HG03045 (cell line): ENCODE results near the gene CTTNBP2NL.
"Not testable (repeated sequence)": the region's sequence is repeated elsewhere in the genome, so short reads cannot be mapped to it uniquely, and the experiment has no call there.

Experiments used
- ATAC-seq: cut with Tn5 transposase; IDR thresholded peaks from one replicate; pipeline ENCODE4 v1.9.1; 2021; ENCODE audit warnings: mild to moderate bottlenecking, moderate library complexity; ENCODE audit not compliant: unreplicated experiment

CTTNBP2NL gene

DNA sequence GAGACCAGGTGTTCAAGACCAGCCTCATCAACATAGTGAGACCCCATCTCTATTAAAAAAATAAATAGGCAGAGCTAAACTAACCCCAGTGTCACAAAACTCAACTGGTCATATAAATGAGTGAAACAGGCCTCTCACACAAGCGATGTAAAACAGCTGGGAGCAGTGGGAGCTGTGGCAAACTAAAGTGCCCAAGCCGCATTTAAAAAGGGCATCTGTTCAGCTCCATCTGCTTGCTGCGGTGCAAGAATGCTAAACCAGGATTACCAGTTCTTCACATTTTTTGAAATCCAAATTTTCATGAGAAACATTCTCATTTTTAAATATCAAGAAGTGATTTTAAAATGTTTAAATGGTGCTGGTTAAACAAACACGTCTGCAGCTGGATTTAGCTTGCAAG, 62.7 kb downstream of the CTTNBP2NL start:
- no peak for ATAC-seq

DNA sequence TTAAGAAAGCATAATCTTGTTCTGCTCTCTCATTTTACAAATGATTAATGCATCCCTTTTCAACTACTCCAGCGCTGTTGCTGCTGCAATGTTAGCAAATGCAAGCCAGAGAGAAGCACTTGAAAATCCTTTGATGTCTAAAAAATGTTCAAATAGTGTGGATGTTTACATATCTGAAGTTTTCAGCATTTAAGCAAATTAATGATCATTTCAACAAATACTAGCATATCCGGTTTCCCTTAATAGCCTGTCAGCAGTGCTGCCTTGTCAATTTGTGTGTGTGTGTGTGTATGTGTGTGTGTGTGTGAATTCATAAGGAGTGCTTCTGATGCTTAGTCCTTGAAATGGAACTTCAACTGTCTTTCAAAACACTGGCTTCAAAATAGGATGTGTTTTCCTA, 64.6 kb downstream of the CTTNBP2NL start:
- no peak for ATAC-seq

DNA sequence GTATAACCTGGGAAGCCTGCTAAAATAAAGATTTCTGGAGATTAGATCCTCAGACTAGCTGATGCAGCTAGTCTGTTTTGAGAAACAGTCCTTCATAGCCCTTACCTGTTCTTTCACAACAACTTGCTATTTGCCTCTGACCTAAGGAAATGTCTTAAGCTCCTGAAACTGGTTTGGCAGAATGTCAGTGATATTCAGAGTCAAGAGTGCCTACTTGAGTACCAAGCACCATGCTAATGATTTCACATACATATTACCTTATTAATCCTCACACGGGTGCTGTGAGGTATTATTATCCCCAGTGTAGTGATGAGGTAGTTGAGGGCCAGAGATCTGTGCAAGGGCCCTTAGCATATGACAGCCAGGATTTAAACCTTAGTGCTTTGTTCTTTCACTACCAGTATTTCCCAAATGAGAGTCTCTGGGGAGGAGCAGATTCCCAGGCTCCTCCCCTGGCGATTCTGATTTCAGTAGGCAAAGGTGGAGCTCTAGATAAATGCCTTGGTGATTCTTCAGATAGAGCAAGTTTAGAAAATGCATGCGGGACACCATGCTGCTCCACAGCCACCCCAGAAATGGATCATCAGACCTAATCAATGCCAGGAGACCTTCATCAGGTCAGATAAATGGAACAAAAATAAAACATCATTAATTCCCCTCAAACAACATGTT, 65.3 kb downstream of the CTTNBP2NL start:
- ATAC-seq, result no peak

DNA sequence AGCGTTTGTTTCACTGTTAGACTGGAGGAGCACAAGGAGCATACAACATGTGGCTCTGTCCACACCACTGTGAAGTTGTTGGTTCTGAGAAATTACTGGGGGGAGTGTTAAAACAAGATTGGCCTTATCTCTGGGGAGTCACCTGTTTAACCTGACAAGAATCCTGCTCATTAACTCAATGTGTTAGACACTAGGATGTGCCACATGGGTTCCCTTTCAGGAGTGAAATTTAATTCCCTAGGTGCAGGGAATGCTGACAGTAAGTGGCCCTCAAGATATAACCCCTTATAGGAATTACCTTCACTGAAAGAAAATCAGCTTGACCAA, 66.9 kb downstream of the CTTNBP2NL start:
- no peak for ATAC-seq

DNA sequence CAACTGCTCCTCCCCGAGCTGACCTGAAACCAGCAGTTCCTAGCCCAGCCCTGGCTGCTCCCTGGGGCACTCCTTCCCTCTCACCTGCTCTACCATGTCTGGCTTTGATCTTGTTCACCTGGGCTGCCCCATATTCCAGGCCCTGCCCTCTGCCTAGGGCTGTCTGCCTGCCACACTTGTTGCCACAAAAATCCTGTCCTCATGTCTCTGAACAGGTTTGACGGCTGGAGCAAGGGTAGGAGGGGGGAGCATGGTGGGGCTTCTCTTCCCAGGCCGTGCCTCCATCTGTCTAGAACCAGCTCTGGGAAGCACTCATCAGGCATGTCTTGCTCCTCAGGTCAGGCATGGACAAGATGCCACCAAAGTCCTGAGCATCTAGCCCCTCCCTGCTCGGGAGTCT, 68.5 kb downstream of the CTTNBP2NL start:
- no peak for ATAC-seq

DNA sequence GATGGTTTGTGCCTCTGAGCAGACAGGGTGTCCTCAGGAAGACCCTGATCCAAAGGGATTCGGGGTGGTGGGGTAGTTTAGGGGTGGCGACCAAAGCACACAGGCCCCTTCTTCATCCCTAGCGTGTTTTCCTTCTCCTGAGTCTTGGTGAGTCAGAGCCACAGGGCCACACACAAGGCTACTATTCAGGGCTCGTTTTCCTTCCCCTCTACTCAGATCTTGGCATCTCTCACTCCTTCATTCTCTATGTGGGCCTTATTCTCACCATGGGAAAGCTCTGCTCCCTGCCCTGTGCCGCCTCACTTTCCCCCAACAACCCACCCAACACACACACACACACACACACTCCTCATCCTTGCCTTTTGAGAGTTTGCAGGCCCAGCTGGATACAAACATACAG, 69.1 kb downstream of the CTTNBP2NL start:
- ATAC-seq, result no peak

DNA sequence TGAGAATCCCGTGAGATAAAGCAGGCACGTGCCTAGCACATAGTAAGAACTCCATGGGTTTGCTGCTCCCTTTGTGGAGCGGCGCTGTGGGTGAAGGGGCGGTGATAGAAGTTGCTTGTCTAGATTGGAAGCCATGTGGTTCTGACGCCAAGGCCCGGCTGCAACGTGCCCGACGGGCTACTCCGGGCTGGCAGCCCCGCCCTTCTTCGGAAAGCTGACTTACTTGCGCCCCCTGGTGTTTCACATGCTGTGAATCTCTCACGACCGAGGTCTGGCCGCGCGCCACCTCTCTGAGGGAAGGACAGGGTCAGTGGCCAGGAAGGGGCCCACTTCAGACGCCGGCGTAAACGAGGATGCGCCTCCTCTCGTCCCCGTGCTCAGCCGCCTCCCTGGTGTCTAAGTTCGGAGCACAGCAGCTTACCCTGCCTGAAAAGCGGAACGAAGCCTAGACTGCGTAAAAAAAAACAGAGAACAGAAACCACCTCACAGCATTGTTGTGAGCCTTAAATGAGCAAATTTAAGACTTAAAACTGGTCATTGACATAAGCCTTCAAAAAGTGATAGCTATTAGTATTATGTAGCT, 70.2 kb downstream of the CTTNBP2NL start:
- peak; percentile 85 for ATAC-seq

DNA sequence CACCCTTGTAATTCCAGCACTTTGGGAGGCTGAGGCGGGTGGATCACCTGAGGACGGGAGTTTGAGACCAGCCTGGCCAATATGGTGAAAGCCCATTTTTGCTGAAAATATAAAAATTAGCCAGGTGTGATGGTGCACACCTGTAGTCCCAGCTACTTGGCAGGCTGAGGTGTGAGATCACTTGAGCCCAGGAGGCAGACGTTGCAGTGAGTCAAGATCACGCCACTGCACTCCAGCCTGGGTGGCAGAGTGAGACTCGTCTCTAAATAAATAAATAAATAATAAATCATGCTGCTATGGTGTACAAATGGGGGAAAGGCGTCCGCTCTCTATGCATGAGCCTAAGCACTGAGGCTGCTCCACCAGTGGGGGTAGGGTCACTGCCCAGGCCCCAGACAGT, 74.3 kb downstream of the CTTNBP2NL start:
- ATAC-seq, result not testable (repeated sequence)

DNA sequence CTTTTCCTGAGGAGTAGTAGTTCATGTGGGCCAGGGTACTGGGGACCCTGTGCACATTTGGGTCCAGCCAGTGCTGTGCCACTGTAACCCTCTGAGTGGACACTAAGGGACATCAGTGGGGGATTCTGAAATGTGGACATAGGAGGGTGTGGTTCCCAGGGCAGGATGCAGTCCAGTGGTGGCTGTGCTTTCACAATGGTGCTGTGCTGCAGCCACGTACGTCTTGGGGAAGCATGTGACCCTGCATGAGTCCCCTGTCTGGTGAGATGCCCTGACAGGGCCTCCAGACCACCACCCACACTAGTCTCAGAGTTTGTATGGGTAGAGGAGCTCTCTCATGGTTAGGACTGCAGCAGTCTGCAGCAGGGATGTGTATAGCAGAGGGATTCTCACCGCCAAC, 75.0 kb downstream of the CTTNBP2NL start:
- no peak for ATAC-seq

DNA sequence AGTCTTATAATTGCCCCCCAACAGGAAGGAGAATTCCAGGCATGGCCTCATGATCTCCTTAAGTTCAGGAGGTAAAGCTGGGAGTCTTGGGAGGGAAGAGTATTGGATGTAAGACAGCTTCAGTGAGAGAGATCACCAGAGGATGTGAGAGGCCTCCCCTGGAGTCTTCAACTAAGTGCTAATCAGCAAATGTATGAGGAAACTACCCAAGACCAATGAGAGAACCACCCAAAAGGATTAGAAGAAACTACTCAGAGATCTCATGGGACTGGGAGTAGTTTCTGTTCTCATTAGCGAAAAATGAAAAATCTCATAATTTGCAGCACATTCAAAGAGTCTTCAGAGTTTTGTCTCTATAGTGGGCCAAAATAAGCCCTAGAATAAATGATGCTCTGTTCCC, 76.1 kb downstream of the CTTNBP2NL start:
- no peak for ATAC-seq

DNA sequence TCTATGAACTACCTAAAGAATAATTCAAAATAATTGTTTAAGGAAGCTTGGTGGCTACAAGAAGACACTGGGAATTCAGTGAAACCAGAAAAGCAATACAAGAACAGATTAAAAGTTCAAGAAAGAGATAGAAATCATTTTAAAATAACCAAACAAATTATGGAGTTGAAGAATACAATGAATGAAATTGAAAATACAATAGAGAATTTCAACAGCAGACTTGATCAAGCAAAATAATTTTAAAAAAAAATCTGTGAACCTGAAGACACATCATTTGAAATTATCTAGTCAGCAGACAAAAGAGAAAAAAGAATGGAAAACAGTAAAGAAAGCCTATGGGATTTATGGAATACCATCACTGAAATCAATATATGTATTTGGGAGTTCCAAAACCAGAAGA, 81.5 kb downstream of the CTTNBP2NL start:
- no peak for ATAC-seq

DNA sequence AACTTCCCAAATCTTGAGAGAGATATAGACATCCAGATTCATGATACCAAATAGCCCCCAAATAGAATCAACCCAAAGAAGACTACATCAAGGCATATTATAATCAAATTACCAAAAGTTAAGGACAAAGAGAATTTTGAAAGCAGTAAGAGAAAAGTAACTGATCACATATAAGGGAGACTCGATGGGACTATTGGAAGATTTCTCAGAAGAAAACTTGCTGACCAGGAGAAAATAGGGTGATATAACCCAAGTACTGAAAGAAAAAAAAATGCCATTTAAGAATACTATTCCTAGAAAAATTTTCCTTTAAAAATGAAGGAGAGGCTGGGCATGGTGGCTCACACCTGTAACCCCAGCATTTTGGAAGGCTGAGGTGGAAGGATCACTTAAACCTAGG, 82.3 kb downstream of the CTTNBP2NL start:
- ATAC-seq, result no peak

DNA sequence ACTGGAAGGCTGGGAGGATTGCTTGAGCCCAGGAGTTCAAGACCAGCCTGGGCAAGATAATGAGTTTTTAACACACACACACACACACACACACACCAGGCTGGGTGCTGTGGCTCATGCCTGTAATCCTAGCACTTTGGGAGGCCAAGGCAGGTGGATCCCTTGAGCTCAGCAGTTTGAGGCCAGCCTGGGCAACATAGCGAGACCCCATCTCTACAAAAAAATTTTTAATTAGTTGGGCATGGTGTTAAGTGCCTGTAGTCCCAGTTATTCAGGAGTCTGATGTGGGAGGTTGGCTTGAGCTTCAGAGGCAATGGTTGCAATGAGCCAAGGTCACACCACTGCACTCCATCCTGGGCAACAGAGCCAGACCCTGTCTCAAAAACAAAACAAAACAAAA, 90.0 kb downstream of the CTTNBP2NL start:
- ATAC-seq, result not testable (repeated sequence)

DNA sequence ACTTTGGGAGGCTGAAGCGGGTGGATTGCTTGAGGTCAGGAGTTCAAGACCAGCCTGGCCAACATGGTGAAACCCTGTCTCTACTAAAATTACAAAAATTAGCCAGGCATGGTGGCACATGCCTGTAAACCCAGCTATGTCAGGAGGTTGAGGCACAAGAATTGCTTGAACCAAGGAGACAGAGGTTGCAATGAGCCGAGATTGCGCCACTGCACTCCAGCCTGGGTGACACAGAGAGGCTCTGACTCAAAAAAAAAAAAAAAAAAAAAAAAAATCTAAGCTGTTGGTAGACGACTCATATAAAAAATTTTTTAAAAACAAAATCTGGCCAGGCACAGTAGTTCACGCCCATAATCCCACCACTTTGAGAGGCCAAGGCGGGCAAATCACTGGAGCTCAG, 91.7 kb downstream of the CTTNBP2NL start:
- not testable (repeated sequence) for ATAC-seq

DNA sequence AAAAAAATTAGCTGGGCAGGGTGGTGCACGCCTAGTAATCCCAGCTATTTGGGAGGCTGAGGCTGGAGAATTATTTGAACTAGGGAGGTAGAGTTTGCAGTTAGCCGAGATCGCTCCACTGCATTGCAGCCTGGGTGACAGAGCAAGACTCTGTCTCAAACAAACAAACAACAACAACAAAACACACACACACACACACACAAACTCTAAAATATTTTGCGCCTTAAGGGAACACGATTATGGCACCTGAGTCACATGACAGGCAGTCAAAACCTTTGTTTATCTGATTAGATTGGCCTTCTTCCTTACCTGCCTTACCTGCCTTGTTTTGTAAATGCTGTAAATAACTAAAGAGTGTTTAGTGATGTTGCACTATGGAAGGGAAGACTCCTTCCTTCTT, 92.1 kb downstream of the CTTNBP2NL start:
- ATAC-seq, result no peak

DNA sequence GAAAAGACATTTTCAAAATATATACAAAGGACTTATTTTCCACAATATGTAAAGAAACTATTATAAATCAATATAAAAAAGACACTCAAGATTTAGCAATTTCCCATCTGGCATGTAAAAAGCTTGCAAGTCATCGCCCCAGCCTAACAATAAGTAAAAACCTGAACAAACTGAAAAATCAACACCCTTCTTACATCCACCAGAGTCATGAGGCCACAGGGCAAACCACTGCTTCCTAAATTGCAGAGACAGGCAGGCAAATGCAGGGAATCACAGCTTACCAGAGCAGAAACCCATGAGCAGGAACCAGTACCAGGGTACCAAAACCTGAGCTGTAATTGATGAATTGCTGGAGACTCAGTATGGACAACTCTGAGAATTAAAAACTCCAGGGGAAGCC, 96.1 kb downstream of the CTTNBP2NL start:
- no peak for ATAC-seq

DNA sequence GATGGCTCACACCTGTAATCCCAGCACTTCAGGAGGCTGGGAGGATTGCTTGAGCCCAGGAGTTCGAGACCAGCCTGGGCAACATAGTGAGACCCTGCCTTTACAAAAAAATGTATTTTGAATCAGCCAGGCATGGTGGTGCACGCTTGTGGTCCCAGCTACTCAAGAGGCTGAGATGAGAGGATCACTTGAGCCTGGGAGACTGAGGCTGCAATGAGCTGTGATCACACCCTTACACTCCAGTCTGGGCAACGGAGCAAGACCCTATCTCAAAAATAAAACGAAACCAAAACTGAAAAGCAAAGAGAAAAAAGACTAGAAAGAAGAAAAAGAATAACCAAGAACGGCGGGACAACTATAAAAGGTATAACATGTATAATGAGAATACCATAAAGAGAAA, 97.3 kb downstream of the CTTNBP2NL start:
- no peak for ATAC-seq

DNA sequence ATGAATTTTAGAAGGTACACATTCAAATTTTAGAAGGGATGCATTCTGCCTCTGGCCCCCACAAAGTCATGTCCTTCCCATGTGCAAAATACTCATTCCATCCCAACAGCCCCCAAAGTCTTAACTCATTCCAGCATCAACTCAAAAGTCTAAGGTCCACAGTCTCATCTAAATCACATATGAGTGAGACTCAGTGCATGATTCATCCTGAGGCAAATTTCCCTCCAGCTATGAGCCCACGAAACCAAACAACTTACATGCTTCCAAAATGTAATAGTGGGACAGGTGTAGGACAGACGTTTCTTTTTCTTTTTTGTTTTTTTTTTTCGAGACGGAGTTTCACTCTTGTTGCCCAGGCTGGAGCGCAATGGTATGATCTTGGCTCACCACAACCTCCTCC, 100.3 kb downstream of the CTTNBP2NL start:
- ATAC-seq, result no peak

DNA sequence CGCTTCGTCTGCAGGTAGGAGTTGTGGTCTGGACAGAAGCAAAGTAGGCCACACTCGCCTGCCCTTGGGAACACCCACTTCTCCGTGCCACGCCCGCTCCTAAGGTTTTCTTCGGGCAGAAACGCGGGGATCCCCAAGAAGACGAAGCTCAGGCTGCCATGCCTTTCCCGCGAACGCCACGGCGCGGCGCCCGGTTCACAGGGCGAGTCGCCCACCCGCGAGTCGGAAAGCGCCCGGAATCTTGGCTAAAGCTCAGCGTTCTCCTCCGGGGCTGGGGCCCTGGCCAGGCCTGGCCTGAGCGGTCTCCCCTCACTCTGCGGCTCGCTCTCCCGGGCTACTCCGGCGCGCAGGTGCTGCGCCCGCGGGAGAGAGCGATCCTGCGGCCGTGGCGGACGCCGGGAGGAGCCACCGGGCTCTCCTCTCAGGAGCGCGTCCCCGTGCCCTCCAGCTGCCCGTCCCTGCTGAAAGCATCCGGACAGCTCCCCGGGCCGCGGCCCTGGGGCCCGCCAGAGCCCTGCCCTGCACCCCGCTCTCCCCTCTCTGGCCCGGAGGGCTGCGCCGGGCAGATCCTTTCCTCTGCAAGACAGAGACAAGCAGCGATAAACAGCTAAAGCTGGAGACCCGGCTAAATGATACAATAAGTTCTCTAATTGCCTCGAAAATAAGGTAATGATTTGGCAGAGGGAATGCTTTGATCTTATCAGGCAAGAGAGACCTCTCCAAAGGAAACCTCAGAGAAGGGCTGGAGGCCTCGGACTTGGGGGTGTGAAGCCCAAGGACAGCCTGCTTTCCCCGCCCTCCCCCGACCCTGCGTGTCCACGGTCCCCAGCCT, 106.0 kb downstream of the CTTNBP2NL start:
- ATAC-seq, result peak; percentile 47

DNA sequence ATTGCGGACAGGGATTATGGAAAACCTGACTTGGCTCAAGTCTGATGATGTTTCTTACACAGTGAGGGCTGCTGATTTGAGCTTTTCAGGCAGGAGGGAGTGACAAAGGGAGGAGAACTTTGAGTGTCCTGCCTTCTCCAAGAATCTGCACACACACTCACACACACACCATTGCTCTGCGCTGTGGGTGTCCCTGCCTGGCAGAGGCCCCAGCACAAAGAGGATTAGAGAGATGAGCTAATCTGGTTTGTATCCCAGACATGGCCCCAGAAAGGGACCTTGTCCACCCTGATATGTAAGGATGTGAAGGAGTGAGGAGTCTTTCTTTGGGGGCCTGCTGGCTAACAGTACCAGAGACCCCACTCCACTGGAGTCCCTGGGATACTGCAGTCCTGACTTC, 106.8 kb downstream of the CTTNBP2NL start:
- ATAC-seq, result no peak

DNA sequence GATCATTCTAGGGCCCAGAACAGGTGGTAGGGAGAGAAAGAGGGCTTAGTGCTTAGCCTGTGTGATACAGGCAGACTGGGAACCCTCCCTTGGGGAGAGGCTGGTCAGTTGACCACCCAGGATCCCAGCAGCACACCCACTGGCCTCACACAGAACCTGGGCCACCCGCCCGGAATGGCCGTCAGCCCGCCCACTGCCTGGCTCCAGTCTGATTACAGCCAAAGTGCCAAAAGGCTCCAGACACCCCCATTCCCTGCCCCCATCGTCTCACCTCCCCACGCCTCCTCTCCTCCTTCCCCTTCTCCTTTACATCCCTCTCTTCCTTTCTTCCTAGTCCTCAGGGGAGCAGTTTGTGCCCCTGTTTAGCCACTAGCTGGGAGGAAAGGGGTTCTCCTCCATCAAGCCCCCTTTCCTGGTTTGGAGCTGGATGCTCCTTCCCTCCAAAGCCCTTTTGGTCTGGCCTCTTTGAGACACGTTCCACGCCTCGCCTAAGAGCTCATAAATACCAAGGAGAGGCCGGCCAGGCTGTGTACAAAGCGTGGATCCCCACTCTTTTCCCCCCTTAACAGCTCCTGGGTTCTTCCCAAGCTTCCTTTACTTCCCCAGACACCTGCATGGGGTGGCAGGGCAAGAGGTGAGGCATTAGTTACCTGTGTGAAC, 108.1 kb downstream of the CTTNBP2NL start:
- no peak for ATAC-seq
